Measurements from ENCODE around the gene INPP5D.
"Not testable (repeated sequence)": the region's sequence is repeated elsewhere in the genome, so short reads cannot be mapped to it uniquely, and the experiment has no call there.

The INPP5D gene

DNA sequence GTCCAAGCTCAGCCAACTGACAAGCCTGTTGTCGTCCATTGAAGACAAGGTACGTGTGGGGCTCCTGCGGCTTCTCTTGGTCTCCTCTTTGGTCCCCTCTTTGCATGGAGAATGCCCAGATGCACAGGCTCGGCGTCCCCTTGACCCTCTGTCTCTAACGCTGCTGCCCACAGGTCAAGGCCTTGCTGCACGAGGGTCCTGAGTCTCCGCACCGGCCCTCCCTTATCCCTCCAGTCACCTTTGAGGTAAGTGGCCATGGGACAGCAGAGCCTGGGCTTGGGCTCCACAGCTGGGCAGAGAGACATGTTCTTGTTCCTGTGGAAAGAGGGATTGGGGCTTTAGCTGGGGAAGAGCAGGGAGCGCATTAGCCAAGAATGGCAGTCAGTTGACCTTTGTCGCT lies 86.1 kb downstream of the INPP5D start:
- DNase-seq (ENCODE audit: low read depth): no peak

- DNase-seq (ENCODE audit: low read depth): no peak
These were observed 87.1 kb downstream of the INPP5D start for GRCh38 chr2:233147136-233147828.

DNA sequence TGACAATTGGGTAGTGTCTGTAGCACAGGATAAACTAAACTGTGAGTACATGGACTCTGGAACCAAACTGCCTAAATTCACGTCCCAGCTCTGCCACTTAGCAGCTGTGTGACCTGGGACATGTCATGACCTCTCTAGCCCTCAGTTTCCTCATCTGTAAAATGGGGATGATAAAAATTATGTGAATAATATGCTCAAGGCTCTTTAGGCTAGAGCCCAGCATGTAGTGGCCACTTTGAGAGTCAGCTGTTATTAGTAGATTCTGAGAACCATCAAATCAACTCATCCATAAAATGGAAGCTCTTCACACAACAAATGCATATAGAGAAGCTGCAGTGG lies 87.7 kb downstream of the INPP5D start:
- no peak for DNase-seq (ENCODE audit: low read depth)

GRCh38 chr2:233148354-233148753 lies 88.2 kb downstream of the INPP5D start:
- DNase-seq (ENCODE audit: low read depth): no peak

DNA sequence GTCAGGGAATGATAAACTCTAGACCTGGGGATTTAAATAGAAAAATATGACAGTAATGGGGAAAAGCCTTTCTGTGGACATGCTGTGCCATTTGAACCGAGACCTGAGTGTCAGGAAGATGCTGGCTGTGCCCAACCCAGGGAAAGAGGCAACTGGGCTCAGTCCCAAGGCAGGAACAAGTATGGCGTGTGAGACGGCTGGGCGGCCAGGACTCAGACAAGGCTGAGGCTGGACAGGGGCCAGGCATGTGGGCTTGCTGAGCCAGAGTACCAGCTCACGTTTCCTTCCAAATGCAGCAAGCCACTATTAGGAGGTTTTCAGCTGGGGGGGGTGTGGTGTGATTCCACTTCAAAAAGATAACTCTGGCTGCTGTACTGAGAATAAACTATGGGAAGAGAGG lies 92.4 kb downstream of the INPP5D start:
- DNase-seq (ENCODE audit: low read depth): no peak

GRCh38 chr2:233153146-233153798 lies 93.1 kb downstream of the INPP5D start:
- DNase-seq (ENCODE audit: low read depth): no peak

- DNase-seq (ENCODE audit: low read depth): no peak
These were observed 95.9 kb downstream of the INPP5D start for GRCh38 chr2:233156001-233156400.

- not testable (repeated sequence) for DNase-seq (ENCODE audit: low read depth)
These were observed 96.3 kb downstream of the INPP5D start for GRCh38 chr2:233156461-233156860.

- DNase-seq (ENCODE audit: low read depth): no peak
These were observed 101.6 kb downstream of the INPP5D start for GRCh38 chr2:233161730-233162129.

DNA sequence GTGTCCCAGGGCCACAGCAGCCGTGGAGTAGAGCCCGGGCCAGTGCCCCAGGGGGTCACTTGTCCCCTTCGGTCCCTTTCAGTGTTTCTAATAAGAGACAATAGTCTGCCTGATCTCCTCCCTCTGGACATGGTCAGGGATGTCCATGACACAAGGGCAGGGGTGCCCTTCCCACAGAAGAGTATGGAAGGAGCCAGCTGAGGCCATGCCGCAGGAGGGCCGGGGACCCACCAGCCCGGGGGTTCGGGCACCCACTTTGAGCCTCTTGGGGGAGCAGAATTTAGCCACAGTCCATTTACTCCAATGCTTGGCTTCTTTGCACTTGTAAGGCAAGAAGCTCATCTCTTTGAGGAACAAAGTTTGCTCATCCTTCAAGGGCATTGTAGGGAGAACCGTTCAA lies 102.6 kb downstream of the INPP5D start:
- no peak for DNase-seq (ENCODE audit: low read depth)

DNA sequence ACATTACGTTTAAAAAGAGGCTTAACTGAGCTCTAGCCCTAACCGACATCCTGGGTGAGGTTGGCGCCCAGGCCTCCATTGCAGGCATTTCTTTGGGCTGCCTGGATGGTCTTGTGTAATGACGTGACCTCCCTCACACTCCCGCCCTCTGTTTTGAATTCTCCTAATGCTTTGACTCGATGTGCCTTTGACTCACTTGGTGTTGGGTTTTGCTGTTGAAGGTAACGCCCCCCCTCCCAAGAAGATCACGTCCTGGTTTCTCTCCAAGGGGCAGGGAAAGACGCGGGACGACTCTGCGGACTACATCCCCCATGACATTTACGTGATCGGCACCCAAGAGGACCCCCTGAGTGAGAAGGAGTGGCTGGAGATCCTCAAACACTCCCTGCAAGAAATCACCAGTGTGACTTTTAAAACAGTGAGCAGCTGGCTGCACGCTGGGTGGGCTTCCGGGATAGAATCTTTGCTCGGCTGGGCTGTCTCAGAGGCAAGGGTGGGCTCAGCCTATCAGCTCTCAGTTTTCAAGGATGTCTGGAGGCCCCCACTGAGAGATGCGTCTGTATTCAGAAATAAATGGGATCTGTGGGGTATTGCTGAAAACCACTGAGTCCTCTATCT lies 103.5 kb downstream of the INPP5D start:
- no peak for DNase-seq (ENCODE audit: low read depth)

DNA sequence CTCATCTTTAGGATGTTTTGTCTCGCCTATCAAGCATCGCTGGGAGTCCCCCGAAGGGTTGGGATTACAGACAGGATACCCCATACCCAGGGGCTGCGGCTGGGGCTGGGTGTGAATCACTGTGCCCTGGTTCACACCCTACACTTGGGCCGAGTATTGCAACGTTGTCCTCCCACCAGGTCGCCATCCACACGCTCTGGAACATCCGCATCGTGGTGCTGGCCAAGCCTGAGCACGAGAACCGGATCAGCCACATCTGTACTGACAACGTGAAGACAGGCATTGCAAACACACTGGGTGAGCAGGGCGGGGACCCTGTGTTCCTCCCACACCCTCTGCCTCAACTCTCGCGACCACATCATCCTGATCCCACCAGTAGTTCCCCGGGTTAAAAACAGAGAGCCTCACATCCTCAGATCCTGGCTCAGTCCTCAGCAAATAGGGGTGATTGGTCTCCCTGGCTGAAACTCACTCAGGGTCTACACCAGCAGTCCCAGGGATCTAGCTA lies 104.0 kb downstream of the INPP5D start:
- DNase-seq (ENCODE audit: low read depth): no peak

GRCh38 chr2:233164967-233165366 lies 104.8 kb downstream of the INPP5D start:
- DNase-seq (ENCODE audit: low read depth): no peak

DNA sequence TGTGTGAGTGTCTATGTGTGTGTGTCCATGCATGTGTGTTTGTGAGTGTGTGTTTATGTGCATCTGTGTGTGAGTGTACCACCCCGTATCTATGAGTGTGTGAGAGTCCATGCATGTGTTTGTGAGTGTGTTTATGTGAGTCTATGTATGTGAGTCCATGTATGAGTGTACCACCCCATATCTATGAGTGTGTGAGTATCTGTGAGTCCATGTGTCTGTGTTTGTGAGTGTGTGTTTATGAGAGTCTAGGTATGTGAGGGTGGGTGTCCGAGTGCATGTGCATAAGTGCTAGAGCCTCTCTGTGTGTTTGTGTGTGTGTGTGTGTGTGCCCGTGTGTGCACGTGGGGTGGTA lies 105.4 kb downstream of the INPP5D start:
- DNase-seq (ENCODE audit: low read depth): no peak

- DNase-seq (ENCODE audit: low read depth): no peak
These were observed 105.9 kb downstream of the INPP5D start for GRCh38 chr2:233165895-233166661.

- DNase-seq (ENCODE audit: low read depth): no peak
These were observed 108.3 kb downstream of the INPP5D start for GRCh38 chr2:233168445-233168844.

- DNase-seq (ENCODE audit: low read depth): no peak
These were observed 108.8 kb downstream of the INPP5D start for GRCh38 chr2:233168919-233169318.

- no peak for DNase-seq (ENCODE audit: low read depth)
These were observed 111.2 kb downstream of the INPP5D start for GRCh38 chr2:233171344-233171743.

DNA sequence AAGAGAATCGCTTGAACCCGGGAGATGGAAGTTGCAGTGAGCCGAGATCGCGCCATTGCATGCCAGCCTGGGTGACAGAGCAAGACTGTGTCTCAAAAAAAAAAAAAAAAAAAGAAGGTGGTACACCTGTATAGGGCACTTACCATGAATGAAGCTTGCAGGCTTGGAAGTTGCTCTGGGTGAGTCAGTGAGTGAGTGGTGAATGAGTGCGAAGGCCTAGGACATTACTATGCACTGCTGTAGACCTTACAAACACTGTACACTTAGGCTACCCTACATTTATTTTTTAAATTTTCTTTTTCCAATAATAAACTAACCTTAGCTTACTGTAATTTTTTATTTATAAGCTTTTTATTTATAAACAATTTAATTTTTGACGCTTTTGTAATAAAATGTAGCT lies 113.0 kb downstream of the INPP5D start:
- DNase-seq (ENCODE audit: low read depth): no peak

GRCh38 chr2:233174137-233174536 lies 114.0 kb downstream of the INPP5D start:
- no peak for DNase-seq (ENCODE audit: low read depth)

DNA sequence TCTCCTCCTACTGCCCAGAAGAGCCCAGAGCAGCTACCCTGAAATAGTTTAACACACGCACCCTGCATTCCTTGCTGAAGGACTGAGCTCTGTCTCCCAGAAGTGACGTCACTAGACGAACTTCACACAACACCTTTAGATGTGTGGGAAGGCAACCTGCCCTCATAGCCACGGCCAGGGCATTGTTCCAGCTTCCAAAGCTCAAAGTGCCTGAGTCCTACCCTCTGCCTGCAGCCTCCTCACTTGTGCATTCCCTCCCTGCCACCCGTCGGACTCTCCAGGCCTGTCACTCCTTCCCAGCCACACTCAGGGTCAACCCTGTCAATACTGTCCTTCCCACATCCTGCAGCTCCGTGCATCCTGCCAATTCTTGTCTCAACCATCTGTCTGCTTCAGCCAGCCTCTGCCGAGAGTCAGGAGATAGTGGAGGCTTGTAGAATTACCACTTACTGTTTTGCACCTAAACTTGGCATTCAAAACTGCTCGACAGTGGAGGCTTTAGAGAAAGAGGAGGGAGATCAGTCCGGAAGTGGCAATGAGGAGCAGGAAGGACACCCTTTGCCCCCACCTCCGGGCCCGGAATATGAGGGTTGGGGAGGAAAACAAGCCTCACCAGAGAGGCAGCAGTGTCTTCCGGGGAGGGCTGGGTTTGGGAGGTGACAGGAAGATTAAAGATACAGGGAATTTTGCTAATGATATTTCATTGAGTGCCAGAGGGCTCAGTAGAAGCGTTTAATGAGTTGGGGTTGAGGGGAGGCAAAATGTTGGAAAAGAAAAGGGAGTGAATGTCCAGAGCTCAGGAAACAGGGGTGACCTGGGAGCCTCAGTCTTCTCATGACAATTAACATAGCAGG lies 119.1 kb downstream of the INPP5D start:
- DNase-seq (ENCODE audit: low read depth): no peak

GRCh38 chr2:233179848-233180366 lies 119.8 kb downstream of the INPP5D start:
- no peak for DNase-seq (ENCODE audit: low read depth)
